Effector memory CD4-positive, alpha-beta T cell (primary cell): Measurements from ENCODE around the gene DAPP1.
A peak's percentile ranks its signal among the peaks of the same experiment; 100 is the strongest.

Experiments
- DNase-seq, 3 donors: peaks; one replicate each; pipeline ENCODE4 v3.0.0-alpha.2; 2020
- H3K27ac ChIP-seq: 2 replicates; pipeline ENCODE4 v1.7.0; 2013; ENCODE audit warnings: mild to moderate bottlenecking, low read length, moderate library complexity; ENCODE audit not compliant: insufficient read depth, poor library complexity, severe bottlenecking
- H3K27me3 ChIP-seq: replicated peaks from 2 replicates; pipeline ENCODE4 v1.7.0; 2013; ENCODE audit warnings: mild to moderate bottlenecking, low read length; ENCODE audit not compliant: insufficient read depth, control insufficient read depth, poor library complexity, severe bottlenecking
- H3K36me3 ChIP-seq: 2 replicates; pipeline ENCODE4 v1.7.0; 2013; ENCODE audit warnings: mild to moderate bottlenecking, low read length, moderate library complexity; ENCODE audit not compliant: control insufficient read depth, insufficient read depth
- H3K4me1 ChIP-seq: 2 replicates; pipeline ENCODE4 v1.7.0; 2013; ENCODE audit warnings: low read length, mild to moderate bottlenecking; ENCODE audit not compliant: control insufficient read depth, insufficient read depth, poor library complexity, severe bottlenecking
- H3K4me3 ChIP-seq: 2 replicates; pipeline ENCODE4 v1.7.0; 2013; ENCODE audit warnings: low read length, low read depth, mild to moderate bottlenecking; ENCODE audit not compliant: insufficient read depth, poor library complexity, severe bottlenecking
- H3K9me3 ChIP-seq: 2 replicates; pipeline ENCODE4 v1.7.0; 2013; ENCODE audit warnings: mild to moderate bottlenecking, low read length, moderate library complexity; ENCODE audit not compliant: control insufficient read depth

Gene DAPP1

DNA sequence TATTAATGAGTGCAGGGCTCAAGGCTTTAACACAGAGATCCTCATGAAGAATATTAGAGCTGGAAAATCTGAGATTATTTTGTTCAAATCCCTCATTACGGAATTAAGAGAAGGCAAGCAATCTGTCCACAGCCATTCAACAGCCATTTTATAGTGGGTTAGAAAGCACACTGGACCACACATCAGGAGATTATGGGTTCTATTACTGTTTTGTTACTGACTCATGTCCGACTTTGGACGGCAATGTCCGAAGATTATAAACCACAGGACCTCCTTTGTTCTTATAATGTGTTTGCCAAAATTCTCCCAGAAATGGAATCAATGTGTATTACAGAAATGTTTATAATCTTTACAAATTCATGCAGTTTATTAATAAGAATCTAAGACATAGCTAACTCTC is 69.5 kb downstream of the DAPP1 start:
- Histone ChIP-seq H3K4me1 (no peaks in the 10 kb centered on the region), H3K27me3 (no peaks in the 10 kb centered on the region), H3K9me3 (no peaks in the 10 kb centered on the region), H3K4me3 (no peak overlapping the region), H3K36me3 (peaks cover 37% of the 10 kb centered on the region), H3K27ac (no peak overlapping the region)
- DNase-seq: no peak

DNA sequence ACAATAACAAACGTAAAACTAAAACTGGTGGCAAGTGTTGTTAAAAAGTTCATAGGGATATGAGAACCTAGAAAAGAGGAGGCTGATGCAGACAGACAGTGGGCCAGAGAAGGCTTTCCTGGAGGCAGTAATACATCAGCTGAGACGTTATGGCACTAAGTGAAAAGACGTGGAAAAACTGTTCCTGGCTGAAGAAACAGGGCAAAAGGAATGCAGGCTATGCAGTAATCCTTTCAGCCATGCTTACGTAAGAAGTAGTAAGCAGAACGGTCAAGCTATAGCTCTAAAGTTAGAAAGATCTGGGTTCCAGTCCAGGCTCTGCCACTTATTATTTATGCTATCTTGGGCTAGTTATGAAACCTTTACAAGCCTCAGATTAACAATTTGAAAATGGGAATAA is 71.2 kb downstream of the DAPP1 start:
- no peaks in the 10 kb centered on the region for H3K9me3 ChIP-seq
- H3K27ac ChIP-seq: no peak overlapping the region
- H3K4me1 ChIP-seq: no peaks in the 10 kb centered on the region
- no peak overlapping the region for H3K4me3 ChIP-seq
- peaks cover 32% of the 10 kb centered on the region for H3K36me3 ChIP-seq
- H3K27me3 ChIP-seq: no peaks in the 10 kb centered on the region
- DNase-seq: no peak

DNA sequence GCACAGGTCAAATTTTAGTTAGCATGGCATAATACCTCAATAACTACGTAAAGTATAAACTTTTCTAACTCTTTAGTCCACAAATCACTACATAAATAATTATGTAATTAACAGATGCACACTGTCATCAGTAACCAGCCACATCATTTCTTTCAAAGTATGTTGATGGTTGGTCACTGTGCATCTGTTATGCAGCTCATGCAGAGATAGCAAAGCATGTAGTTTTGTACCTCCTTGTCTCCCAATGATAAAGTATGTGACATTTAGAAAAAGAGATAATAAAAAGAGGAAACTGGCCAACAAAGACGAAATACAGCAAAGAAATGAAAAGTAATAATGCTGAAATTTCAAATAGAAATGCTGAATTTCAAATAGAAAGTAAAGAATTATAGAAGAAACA is 74.7 kb downstream of the DAPP1 start:
- DNase-seq: no peak
- no peaks in the 10 kb centered on the region for H3K9me3 ChIP-seq
- H3K4me3 ChIP-seq: no peak overlapping the region
- H3K4me1 ChIP-seq: peaks cover 17% of the 10 kb centered on the region
- H3K27ac ChIP-seq: no peak overlapping the region
- peaks cover 12% of the 10 kb centered on the region for H3K36me3 ChIP-seq
- H3K27me3 ChIP-seq: no peaks in the 10 kb centered on the region

DNA sequence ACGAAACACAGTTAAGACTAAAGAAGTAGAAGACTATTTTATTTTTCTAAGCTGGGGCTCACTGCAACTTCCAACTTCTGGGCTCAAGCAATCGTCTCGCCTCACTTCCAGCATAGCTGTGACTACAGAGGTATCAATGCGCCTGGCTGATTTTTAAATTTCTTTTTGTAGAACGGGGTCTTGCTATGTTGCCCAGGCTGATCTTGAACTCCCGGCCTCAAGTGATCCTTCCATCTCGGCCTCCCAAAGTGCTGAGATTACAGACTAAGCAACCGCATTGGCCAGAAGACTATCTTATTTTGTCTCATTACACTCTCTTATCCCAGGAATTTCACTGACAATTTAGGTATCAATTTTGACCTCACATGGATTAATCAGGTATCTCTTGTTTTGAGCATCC is 76.4 kb downstream of the DAPP1 start:
- H3K27me3 ChIP-seq: no peaks in the 10 kb centered on the region
- peaks cover 5% of the 10 kb centered on the region for H3K36me3 ChIP-seq
- H3K4me3 ChIP-seq: peak overlapping the region; percentile 70
- H3K4me1 ChIP-seq: peaks cover 17% of the 10 kb centered on the region
- no peak for DNase-seq
- no peak overlapping the region for H3K27ac ChIP-seq
- H3K9me3 ChIP-seq: no peaks in the 10 kb centered on the region

DNA sequence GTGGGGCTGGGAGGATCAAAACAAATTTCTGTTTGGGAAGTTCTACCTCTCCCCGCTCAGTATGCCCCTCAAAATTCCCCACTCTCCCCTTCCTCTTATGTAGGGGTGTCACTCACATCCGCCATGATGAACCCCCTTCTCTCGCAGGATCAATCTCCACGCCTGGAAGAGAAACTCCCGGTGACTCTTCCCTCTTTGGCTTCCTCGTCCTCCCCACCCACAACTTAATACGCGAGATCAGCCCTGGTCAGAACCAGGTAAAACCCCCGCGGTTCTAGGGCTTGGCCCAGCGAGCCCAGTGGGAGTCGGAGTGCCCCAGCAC is 77.2 kb downstream of the DAPP1 start:
- peaks cover 17% of the 10 kb centered on the region for H3K4me1 ChIP-seq
- H3K27ac ChIP-seq: peak overlapping the region; percentile 83
- no peaks in the 10 kb centered on the region for H3K9me3 ChIP-seq
- peaks cover 5% of the 10 kb centered on the region for H3K36me3 ChIP-seq
- no peak for DNase-seq
- no peaks in the 10 kb centered on the region for H3K27me3 ChIP-seq
- peak overlapping the region; percentile 70 for H3K4me3 ChIP-seq

DNA sequence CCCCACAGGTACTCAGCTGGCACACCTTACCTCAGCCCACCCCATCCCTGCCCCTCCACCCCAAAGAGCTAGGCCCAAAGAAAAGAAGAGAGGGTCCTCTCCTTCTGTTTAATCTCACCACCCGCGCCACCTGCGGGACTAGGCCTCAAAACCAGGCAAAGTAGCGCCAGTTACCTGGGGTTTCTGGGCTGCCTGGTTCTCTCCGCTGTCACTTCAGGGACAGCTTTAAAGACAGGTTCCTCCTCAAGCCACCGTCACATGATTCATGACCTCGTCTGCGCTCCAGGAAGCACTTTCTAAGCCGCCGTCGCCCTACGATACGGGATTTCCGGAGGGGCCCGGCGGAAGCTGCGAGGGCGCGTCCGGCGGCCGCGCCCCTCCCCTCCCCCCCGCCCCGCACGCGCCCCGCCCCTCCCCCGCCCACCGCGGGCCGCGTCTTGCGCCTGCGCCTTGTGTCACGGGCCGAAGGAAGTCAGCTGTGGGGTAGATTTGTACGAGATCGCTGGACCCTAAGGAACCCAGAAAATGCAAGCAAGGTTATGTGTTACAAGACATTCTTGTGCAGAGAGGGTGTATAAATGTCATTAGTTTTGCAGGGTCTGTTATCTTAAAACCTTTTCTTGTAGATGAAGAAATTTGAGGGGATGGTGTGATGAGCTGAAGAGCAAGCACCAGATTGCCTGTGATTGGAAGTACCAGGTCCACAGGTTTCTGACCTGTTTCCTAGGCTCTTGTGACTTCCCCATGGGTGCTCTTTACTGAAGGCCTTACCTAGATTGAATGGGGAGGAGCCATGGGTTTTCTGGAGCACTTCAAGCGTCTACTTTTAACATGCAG is 77.8 kb downstream of the DAPP1 start, which contains the start of gene LAMTOR3:
Gene LAMTOR3 (minus strand): TSS at position 267 of the 837 bp plus-strand sequence. CDS start 464 bp downstream, outside the sequence.
- Histone ChIP-seq H3K4me3 (peak within 1 kb of the TSS; percentile 70), H3K27me3 (no peaks in the 10 kb centered on the region), H3K9me3 (no peaks in the 10 kb centered on the region), H3K4me1 (peaks cover 17% of the 10 kb centered on the region), H3K36me3 (peaks cover 4% of the 10 kb centered on the region), H3K27ac (peak within 1 kb of the TSS; percentile 83)
- peak; percentile 85 to 88 (median 87) for DNase-seq

DNA sequence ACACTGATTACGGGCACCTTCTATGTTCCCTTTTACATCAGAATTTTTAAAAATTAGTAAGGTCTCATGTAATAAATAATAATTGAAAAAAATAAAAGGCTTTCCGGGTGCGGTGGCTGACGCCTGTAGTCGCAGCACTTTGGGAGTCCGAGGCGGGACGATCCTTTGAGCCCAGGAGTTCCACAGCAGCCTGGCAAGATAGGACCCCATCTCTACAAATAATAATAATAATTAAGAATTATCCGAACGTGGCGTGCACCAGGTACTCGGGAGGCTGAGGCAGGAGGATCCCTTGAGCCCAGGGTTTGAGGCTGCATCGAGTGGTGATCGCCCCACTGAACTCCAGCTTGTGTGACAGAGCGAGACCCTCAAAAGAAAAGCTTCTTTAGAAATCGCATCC is 78.4 kb downstream of the DAPP1 start:
- Histone ChIP-seq H3K4me3 (no peak overlapping the region), H3K4me1 (peaks cover 17% of the 10 kb centered on the region), H3K27me3 (no peaks in the 10 kb centered on the region), H3K36me3 (peaks cover 7% of the 10 kb centered on the region), H3K9me3 (no peaks in the 10 kb centered on the region), H3K27ac (peak overlapping the region; percentile 55)
- DNase-seq: no peak

DNA sequence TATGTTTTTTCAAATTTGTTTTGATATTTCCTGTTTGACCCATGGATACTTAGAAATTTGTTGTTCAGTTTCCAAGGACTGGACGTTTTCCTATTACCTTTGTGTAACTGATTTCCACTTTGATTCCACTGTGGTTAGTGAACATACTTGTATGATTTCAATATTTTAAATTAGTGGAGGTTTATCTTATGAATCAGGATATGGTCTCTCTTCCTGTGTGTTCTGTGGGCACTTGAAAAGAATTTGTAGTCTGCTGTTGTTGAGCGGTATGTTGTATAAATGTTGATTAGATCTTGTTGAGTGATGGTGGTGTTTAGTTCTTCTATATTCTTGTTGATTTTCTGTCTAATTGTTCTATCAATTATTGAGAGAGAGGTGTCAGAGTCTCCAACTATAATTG is 98.8 kb downstream of the DAPP1 start:
- Histone ChIP-seq H3K36me3 (peaks cover 22% of the 10 kb centered on the region), H3K4me1 (peaks cover 3% of the 10 kb centered on the region), H3K27me3 (no peaks in the 10 kb centered on the region), H3K9me3 (no peaks in the 10 kb centered on the region), H3K27ac (no peak overlapping the region), H3K4me3 (no peak overlapping the region)
- DNase-seq: no peak

DNA sequence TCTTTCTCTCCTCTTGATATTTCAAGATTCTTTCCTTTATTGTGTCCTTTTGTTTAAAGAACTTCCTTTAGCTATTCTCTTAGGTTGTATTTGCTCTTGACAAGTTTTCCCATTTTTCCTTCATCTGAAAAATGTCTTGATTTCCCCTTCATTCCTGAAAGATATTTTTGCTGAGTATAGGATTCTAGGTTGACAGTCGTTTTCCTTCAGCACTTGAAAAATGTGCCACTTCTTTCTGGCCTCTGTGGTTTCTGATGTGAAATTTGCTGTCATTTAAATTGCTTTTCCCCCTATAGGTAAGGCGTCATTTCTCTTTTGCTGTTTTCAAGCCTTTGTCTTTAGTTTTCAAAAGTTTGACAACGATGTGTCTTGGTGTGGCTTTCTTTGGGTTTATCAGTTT is 100.9 kb downstream of the DAPP1 start:
- Histone ChIP-seq H3K9me3 (no peaks in the 10 kb centered on the region), H3K4me3 (no peak overlapping the region), H3K36me3 (peaks cover 24% of the 10 kb centered on the region), H3K4me1 (peaks cover 3% of the 10 kb centered on the region), H3K27me3 (no peaks in the 10 kb centered on the region), H3K27ac (no peak overlapping the region)
- DNase-seq: no peak

DNA sequence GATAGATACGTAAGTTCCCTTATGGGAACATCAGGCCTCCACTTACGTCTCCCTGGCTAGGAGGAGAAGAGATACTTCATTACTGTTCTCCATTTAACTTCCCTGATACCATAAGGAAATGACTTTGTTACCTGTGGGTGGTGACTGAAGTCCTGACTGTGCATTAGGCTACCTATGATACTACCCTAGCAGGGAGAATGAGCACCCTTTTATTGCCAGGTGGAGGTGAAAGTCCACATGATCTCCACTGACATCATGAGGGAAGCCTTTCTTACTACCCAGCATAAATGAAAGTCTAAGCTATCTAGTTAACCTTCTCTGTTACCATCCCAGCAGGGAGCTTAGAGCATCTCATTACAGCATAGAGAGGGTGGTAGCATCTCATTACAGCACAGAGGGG is 102.0 kb downstream of the DAPP1 start:
- Histone ChIP-seq H3K27ac (no peak overlapping the region), H3K4me1 (peaks cover 3% of the 10 kb centered on the region), H3K9me3 (no peaks in the 10 kb centered on the region), H3K4me3 (no peak overlapping the region), H3K36me3 (peaks cover 25% of the 10 kb centered on the region), H3K27me3 (no peaks in the 10 kb centered on the region)
- DNase-seq: no peak
